ENCODE measurements around the gene GAB1.

Gene GAB1

DNA sequence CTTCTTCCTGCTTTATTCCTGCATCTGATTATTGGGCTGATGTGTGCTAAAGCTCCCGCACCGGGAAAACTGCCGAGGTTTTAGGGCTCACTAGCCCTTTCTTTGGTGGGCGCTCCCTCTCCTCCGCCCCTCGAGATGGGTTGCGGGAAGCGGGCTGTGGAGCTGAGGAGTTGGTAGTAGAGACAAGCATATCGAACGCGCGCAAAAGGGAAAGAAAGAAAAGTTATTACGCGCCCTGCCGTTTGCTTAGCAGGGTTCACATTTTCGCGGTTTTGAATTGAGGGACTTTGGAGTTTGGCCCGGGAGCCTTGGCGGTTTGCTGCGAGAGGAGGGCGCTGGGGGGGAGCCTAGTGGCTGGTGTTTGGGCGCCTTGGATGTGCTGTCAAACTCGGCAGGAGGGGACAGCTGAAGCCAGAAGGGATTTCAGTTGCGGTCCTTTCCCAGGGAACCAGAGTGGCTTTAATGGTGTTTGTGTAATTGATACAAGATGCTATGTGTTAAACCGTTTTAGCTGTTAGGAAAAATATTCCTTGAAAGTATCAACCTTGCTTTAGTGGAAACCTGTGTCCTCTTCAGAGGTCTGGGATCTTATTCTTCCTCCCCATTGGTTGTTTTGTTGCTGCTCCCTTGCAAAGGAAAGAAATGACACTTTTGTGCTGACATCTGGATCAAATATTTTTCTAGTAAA is 1.1 kb downstream of the GAB1 start:
- no peak overlapping the region for H3K27ac ChIP-seq
- TF ChIP-seq ZFX (IDR thresholded peaks at IDR 0.05; ENCODE audit: borderline replicate concordance) = no peak
- TF ChIP-seq, protein P1, sequence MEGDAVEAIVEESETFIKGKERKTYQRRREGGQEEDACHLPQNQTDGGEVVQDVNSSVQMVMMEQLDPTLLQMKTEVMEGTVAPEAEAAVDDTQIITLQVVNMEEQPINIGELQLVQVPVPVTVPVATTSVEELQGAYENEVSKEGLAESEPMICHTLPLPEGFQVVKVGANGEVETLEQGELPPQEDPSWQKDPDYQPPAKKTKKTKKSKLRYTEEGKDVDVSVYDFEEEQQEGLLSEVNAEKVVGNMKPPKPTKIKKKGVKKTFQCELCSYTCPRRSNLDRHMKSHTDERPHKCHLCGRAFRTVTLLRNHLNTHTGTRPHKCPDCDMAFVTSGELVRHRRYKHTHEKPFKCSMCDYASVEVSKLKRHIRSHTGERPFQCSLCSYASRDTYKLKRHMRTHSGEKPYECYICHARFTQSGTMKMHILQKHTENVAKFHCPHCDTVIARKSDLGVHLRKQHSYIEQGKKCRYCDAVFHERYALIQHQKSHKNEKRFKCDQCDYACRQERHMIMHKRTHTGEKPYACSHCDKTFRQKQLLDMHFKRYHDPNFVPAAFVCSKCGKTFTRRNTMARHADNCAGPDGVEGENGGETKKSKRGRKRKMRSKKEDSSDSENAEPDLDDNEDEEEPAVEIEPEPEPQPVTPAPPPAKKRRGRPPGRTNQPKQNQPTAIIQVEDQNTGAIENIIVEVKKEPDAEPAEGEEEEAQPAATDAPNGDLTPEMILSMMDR (IDR thresholded peaks at IDR 0.05) = no peak

DNA sequence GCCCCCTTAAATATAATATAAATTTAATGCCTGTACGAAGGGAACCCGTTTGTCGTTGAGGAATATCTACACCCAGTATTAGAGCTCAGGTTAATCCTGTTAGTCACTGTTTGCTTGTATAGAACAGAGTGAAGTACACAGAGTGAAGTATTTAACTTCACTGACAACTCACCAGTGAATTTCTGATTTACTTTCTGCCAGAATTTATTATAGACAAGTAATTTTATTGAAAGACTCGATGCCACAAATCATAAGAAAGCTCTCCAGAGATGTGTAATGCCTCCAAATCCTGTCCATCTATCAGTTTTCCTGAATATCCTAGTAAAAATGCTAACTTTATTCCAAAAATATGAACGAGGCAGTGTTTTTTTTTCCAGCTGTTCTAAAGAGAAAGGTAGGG is 1.6 kb downstream of the GAB1 start:
- H3K27ac ChIP-seq = no peak overlapping the region
- TF ChIP-seq, protein P1 (IDR thresholded peaks at IDR 0.05) = no peak
- TF ChIP-seq ZFX (IDR thresholded peaks at IDR 0.05; ENCODE audit: borderline replicate concordance) = no peak

DNA sequence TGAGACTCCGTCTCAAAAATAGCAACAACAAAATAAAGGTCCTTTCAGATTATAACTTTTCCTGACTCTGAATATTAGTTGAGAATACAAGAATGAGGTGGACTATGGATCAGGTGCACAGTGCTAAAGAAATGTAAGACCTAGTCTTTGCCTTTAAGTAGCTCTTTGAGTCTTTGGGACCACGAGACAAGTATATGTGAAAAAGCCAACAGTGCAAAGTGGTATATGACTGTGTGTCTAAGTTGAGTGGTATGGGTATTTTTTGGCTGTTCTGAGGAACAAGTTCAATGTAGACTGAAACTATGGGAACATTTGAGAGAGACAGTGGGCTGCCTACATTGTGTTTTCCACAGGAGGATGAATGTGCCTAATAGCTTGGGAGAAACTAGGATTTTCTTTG is 2.8 kb downstream of the GAB1 start:
- H3K27ac ChIP-seq = no peak overlapping the region
- TF ChIP-seq ZFX (IDR thresholded peaks at IDR 0.05; ENCODE audit: borderline replicate concordance) = no peak
- TF ChIP-seq, protein P1 (IDR thresholded peaks at IDR 0.05) = no peak

DNA sequence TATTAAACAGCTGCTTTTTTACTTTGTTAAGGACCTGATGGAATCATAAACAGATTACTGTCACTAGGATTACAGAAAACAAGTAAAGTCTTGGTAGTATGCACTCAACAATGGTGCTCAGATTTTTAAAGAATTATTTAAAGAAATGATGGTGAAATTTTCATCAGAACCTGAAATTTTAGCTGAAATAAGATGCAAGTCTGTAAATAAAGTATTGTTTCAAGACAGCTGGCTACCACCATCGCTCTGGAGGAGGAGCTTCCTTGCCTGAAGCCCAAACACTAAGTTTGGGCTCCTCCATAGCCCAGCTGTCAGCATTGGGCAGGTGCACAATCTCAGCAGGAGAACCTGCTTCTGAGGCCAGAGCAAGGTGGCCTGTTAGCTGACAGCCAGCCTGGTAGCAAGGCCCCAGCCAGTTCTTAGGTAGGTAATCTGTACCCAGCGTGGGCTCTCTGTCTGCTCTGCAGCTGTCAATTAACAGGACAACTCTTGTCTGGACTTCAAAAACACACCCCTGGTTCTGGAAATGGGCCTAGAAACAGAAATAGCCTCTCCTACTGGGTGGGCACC is 4.6 kb downstream of the GAB1 start:
- H3K27ac ChIP-seq = no peak overlapping the region
- no peak for TF ChIP-seq ZFX (IDR thresholded peaks at IDR 0.05; ENCODE audit: borderline replicate concordance)
- TF ChIP-seq, protein P1 (IDR thresholded peaks at IDR 0.05) = no peak

DNA sequence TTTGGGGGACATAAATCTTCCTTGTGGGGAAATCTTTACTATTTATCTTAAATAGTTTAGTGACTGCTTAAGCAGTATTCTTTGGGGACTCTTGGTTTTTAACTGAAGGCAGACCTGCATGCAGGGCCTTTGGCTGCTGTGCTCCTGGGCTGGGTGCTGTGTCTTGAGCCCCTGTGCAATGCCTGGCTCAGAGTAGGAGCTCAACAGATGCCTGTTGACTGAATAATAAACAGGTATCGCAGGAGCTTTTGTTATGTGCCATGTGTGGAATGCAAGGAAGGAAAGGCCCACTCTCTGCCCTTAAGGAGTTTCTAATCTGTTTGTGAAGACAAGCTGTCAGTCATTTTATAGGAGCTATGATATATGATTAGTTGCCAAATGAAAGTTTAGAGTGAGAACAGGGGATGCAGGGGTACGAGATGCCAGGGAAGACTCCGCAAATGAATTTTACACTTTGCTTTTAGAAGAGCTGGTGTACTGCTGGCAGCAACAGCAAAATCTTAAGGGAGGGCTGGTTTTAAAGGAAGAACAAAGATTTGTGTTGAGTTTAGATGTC is 6.7 kb downstream of the GAB1 start:
- TF ChIP-seq, protein P1 (IDR thresholded peaks at IDR 0.05) = no peak
- TF ChIP-seq ZFX (IDR thresholded peaks at IDR 0.05; ENCODE audit: borderline replicate concordance) = no peak

DNA sequence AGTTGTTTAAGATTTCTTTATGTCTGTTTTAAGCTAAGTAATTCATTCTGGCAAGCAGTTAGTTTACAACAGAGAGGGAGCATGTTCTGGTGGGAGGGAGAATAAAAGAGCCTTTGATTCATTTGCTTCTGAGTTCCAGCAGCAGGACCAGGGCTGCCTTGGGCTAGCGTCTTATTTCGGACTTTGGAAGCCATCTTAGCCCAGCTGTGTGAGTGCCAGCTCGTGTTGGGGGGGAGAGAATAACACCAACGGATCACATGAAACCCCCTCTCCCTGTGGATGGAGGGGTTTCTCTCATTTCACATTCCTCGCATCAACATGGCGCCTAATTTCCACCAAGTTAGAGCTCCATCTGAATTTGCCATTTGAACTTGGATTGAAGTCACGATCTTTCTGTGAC is 7.4 kb downstream of the GAB1 start:
- no peak overlapping the region for H3K27ac ChIP-seq
- TF ChIP-seq ZFX (IDR thresholded peaks at IDR 0.05; ENCODE audit: borderline replicate concordance) = no peak
- TF ChIP-seq, protein P1 (IDR thresholded peaks at IDR 0.05) = no peak

More for the DNA sequence above, 6.7 kb downstream of the GAB1 start:
- H3K27ac ChIP-seq = no peak overlapping the region

DNA sequence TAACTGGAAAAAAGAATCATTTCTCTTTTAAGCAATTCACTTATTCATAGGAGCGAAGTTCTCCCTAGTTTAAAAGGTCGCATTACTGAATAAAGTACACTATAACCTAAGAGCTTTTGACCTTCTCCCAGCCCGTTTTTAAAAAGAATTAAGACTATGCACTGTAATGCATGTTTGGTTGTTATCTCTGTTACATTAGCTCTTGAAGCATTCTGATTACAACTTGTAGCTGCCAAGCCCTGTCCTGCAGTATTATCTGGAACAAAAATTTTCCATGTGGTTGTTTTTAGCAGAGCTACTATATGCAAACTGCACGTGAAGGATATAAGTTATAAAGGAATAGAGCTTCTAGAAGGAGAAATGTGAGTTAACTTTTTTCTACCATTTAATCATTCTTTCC is 8.1 kb downstream of the GAB1 start:
- H3K27ac ChIP-seq = no peak overlapping the region
- TF ChIP-seq, protein P1 (IDR thresholded peaks at IDR 0.05) = no peak
- no peak for TF ChIP-seq ZFX (IDR thresholded peaks at IDR 0.05; ENCODE audit: borderline replicate concordance)

Measured in 22Rv1 (cell line).